ENCODE results near the gene NHLRC1. TPM values are rescaled to one million over a fixed set of nuclear protein-coding genes. Genes with fewer than 3 reads are reported as not detected.

Gene NHLRC1
- total RNA-seq, 1 experiment from 2014 or later: 1.4 TPM

DNA sequence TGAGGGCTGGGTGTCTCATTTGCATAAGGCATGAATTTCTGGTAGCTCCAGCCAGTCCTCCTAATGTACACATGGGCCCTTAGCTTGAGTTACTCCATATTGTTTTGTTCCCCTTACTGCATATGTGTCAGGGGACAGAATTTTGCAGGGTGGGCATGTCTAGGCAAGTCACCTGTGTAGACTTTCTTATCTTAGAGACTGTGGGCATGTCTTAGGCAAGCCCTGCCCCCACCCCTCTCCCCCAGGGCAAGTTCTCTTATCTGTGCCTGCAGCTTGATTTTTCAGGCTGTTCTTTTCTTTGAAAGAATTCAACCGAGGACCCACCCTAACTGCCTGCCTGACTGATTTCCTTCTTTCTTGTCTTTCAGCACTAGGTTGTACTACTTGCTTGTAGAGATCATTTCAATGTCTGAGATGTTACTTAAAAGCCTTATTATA is 32.1 kb downstream of the NHLRC1 start:
- H3K4me1 Mint-ChIP-seq: peaks cover 2% of the 10 kb centered on the region; the same call in 1 of the 2 replicates
- peaks cover 11% of the 10 kb centered on the region for H3K36me3 Mint-ChIP-seq
- no peak overlapping the region for H3K4me3 Mint-ChIP-seq
- POLR2A ChIA-PET: no interaction called here
- TF ChIP-seq GABPB1 (CRISPR knock-in tag; IDR thresholded peaks at IDR 0.05): no peak
- TF ChIP-seq ZNF396 (CRISPR knock-in tag; IDR thresholded peaks at IDR 0.05; ENCODE audit: borderline replicate concordance): no peak
- no peak for TF ChIP-seq OVOL2 (CRISPR knock-in tag; IDR thresholded peaks at IDR 0.05; ENCODE audit: borderline replicate concordance)
- no peak for TF ChIP-seq USF1 (CRISPR knock-in tag; IDR thresholded peaks at IDR 0.05)
- TF ChIP-seq ZBTB21 (CRISPR knock-in tag; IDR thresholded peaks at IDR 0.05; ENCODE audit: borderline replicate concordance): no peak
- TF ChIP-seq NR1H2 (CRISPR knock-in tag; IDR thresholded peaks at IDR 0.05): no peak
- TF ChIP-seq ELF4 (CRISPR knock-in tag; IDR thresholded peaks at IDR 0.05; ENCODE audit: low read depth): no peak
- TF ChIP-seq JAZF1 (CRISPR knock-in tag; IDR thresholded peaks at IDR 0.05): no peak
- TF ChIP-seq, protein P1, sequence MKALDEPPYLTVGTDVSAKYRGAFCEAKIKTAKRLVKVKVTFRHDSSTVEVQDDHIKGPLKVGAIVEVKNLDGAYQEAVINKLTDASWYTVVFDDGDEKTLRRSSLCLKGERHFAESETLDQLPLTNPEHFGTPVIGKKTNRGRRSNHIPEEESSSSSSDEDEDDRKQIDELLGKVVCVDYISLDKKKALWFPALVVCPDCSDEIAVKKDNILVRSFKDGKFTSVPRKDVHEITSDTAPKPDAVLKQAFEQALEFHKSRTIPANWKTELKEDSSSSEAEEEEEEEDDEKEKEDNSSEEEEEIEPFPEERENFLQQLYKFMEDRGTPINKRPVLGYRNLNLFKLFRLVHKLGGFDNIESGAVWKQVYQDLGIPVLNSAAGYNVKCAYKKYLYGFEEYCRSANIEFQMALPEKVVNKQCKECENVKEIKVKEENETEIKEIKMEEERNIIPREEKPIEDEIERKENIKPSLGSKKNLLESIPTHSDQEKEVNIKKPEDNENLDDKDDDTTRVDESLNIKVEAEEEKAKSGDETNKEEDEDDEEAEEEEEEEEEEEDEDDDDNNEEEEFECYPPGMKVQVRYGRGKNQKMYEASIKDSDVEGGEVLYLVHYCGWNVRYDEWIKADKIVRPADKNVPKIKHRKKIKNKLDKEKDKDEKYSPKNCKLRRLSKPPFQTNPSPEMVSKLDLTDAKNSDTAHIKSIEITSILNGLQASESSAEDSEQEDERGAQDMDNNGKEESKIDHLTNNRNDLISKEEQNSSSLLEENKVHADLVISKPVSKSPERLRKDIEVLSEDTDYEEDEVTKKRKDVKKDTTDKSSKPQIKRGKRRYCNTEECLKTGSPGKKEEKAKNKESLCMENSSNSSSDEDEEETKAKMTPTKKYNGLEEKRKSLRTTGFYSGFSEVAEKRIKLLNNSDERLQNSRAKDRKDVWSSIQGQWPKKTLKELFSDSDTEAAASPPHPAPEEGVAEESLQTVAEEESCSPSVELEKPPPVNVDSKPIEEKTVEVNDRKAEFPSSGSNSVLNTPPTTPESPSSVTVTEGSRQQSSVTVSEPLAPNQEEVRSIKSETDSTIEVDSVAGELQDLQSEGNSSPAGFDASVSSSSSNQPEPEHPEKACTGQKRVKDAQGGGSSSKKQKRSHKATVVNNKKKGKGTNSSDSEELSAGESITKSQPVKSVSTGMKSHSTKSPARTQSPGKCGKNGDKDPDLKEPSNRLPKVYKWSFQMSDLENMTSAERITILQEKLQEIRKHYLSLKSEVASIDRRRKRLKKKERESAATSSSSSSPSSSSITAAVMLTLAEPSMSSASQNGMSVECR (CRISPR knock-in tag; IDR thresholded peaks at IDR 0.05; ENCODE audit: borderline replicate concordance): no peak
- TF ChIP-seq CREM (CRISPR knock-in tag; IDR thresholded peaks at IDR 0.05): no peak
- TF ChIP-seq PRRX2 (CRISPR knock-in tag; IDR thresholded peaks at IDR 0.05): no peak
- TF ChIP-seq E2F1 (CRISPR knock-in tag; IDR thresholded peaks at IDR 0.05): no peak
- H3K27ac Mint-ChIP-seq: no peak overlapping the region
- H3K9me3 Mint-ChIP-seq: peaks cover 28% of the 10 kb centered on the region
- CTCF ChIA-PET: interaction anchor here (1.2 kb wide), 1 partner anchor 31 kb away, joined by 3 read pairs; no protein-coding TSS in a partner anchor
- no peaks in the 10 kb centered on the region for H3K27me3 Mint-ChIP-seq (ENCODE audit: low read depth)
- ATAC-seq: no peak
- no peak for DNase-seq (ENCODE audit: low spot score)

DNA sequence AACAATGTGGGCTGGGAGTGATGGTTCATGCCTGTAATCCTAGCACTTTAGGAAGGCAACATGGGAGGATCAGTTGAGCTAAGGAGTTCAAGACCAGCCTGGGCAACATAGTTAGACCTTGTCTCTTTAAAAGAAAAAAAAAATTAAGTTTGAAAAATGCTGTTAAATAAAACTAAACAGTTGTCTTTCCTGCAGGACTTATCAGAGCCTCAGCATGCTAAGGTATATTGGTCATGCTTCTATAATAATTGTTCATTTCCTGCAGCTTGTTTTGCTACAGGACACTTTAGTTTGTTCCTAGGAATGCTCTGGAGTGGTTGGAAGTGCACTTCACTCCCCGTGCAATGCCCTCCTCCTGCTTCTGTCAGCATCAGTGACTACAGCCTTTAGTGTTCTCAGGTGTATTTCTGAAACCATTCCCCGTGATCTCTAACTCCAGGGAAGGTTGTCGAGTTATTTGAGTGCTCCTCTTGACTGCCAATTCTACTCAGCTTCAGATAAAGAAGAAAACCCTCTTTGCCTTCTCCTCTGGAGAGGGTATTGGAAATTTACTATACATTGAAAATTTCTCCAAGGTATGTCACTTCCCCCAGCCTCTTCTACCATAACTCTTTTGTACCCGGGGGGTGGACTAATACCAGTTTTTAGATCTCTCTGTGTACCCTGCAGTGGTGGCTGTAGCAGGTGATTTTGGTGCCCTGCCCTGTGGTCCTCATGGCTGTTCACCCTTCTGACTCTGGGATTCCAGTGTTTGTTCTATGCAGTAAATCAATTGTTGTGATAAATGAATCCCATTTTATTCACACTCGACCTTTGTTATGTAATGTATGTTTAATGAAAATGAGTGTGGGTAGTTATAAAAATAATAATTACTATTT is 33.8 kb downstream of the NHLRC1 start:
- Mint-ChIP-seq H3K4me1 (peaks cover 2% of the 10 kb centered on the region; the same call in 1 of the 2 replicates), H3K4me3 (no peak overlapping the region), H3K27me3 (ENCODE audit: low read depth) (no peaks in the 10 kb centered on the region), H3K27ac (no peak overlapping the region), H3K36me3 (peaks cover 11% of the 10 kb centered on the region), H3K9me3 (peaks cover 33% of the 10 kb centered on the region)
- ChIA-PET CTCF (no interaction called here), POLR2A (no interaction called here)
- ATAC-seq: no peak
- DNase-seq (ENCODE audit: low spot score): no peak
- TF ChIP-seq TEAD4 (CRISPR knock-in tag; IDR thresholded peaks at IDR 0.05): no peak
- no peak for TF ChIP-seq ATF6 (CRISPR knock-in tag; IDR thresholded peaks at IDR 0.05)
- no peak for TF ChIP-seq ZNF396 (CRISPR knock-in tag; IDR thresholded peaks at IDR 0.05; ENCODE audit: borderline replicate concordance)
- TF ChIP-seq NFATC4 (CRISPR knock-in tag; IDR thresholded peaks at IDR 0.05): no peak
- no peak for TF ChIP-seq E2F4 (CRISPR knock-in tag; IDR thresholded peaks at IDR 0.05; ENCODE audit: borderline replicate concordance, low read depth)
- TF ChIP-seq, protein P1 (CRISPR knock-in tag; IDR thresholded peaks at IDR 0.05; ENCODE audit: borderline replicate concordance): no peak
- no peak for TF ChIP-seq NR3C1 (CRISPR knock-in tag; conservative IDR thresholded peaks at IDR 0.05; ENCODE audit: low read depth)
- TF ChIP-seq GABPB1 (CRISPR knock-in tag; IDR thresholded peaks at IDR 0.05): no peak
- TF ChIP-seq RELA (CRISPR knock-in tag; IDR thresholded peaks at IDR 0.05; ENCODE audit: borderline replicate concordance): no peak

Data from WTC11 (cell line).